Measurements from ENCODE around the gene CDRT4. TPM values are rescaled to one million over a fixed set of nuclear protein-coding genes. Genes with fewer than 3 reads are reported as not detected.
"Not testable (repeated sequence)": the region's sequence is repeated elsewhere in the genome, so short reads cannot be mapped to it uniquely, and the experiment has no call there.

The CDRT4 gene
- total RNA-seq, 2 donors from 2014 or later = 4.5 TPM

DNA sequence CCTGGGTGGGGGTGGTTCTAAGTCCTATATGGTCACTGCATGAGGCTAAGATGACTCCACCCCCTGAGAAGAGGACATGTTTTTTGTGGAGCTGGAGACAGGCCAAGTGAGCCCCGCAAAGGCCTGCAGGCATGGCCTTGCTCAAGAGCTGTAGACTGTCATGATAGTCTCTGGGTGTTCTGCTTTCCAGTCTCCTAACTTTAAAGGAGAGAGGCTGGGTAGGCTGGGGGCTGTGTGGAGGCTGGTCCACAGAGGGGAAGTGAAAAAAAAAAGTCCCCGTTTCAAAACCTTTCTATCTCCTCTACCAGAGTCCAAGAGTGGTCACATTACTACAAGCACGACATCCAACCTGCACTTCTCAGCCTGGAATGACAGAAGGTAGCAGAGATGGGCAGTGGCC, 27.1 kb downstream of the CDRT4 start:
- intact Hi-C loops (cut with DNase I) = no loop called here

DNA sequence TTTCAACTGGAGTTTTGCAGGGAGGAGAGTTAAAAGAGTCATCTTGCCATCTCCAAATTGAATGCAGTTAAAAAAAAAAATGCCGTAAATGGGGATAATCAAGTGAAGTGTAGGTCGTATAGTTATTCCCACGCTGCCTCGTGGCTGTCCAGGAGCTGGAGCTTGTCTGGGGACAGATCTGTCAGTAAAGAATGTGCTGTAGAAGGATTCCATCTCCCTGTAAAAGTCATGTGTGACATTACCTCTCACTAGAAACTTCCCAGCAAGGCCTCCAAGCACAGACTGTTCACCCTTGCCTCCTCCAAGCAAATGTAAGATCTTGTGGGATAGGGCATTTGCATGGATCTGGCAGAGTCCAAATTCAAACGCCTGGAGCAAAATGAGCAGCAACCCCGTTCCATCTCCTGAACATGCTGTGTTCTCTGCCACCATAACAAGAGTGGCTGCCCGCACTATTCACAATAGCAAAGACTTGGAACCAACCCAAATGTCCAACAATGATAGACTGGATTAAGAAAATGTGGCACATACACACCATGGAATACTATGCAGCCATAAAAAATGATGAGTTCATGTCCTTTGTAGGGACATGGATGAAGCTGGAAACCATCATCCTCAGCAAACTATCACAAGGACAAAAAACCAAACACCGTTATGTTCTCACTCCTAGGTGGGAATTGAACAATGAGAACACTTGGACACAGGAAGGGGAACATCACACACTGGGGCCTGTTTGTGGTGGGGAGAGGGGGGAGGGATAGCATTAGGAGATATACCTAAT, 28.0 kb downstream of the CDRT4 start:
- intact Hi-C loops (cut with DNase I) = not testable (repeated sequence)
- peak; percentile 3 for DNase-seq (ENCODE audit: low spot score)

More for the DNA sequence above, 27.1 kb downstream of the CDRT4 start:
- peak; percentile 73 for DNase-seq (ENCODE audit: low spot score)

DNA sequence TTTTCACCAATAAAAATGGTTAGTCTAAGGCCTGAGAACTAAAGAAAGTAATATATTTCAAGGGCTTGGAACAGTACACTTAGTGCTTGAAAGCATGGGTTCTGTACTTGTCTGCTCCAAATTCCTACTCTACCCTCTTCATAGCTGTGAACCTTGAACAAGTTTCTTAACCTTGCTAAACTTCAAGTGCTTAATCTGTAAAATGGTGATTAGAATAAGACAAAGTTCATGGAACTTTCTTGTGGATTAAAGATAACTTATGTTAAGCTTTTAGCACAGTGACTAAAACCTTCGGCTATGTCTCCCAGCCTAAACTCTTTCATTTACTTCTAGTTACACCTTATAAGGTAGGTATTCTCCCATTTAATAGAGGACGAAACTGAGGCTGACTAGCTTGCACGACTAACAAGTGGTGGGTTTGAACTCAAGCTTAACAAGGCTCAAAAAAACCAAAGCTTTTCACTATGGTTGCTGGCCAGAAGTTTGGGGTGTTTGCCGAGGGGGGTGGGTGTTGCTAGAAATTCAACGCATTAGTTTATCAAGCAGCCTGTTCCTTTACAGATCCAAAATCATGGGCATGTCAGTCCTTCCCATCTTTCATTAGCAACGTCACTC, 28.8 kb downstream of the CDRT4 start:
- DNase-seq (ENCODE audit: low spot score) = no peak
- intact Hi-C loops (cut with DNase I) = no loop called here

DNA sequence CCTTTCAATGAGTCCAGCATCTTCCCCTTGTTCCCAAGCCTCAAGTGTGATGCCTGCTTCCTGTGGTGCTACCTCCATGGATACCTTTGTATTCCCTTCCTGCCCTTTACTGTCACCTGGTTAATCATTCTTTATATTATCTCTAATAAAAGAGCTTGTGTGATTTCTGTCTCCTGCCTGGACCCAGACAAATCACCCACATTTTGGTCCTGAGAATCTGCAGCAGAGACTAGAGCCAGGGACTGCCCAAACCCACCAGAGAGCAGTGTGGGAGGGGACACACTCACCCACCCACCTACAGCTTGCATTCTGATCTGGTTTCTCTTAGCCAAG, 30.2 kb downstream of the CDRT4 start:
- intact Hi-C loops (cut with DNase I) = no loop called here

DNA sequence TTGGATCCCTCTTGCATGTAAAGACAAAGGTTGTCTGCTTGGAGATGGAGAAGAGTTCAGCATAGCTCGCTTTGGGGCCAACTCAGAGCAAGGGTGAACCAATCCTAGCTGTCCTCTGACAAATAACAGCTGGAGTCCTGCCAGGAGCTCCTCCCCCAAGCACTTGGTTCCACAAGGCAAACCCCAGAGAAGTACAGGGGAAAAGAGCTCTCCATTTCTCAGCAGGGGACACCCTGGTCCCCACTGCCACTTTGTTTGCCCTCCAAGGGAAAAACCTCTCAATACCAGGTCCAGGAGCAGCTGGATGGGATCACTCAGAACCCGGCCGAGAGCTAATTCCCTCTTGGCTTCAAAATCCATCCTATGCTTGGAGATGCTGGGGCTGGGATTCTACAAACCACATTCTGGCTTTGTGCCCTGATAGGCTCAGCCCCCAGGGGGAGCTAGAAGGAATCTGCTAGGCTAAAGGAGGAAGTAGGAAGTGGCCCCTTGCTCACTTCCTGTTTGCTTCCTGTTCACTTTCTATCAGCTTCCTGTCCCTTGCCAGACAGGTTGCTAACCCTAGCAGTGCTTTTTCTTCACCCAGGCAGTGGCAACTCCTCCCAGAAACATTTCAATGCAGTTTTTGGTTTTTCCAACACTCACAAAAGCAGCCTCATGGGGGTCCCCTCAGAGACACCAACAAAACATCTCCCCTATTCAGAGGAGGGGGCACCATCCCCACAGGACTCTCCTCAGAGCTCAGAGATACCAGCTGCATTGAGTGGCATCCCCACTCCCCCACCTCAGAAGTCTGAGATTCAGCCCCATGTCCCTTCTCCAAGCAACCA, 30.7 kb downstream of the CDRT4 start:
- intact Hi-C loops (cut with DNase I) = no loop called here
- DNase-seq (ENCODE audit: low spot score) = peak; percentile 84

More for the DNA sequence above, 30.2 kb downstream of the CDRT4 start:
- peak; percentile 9 for DNase-seq (ENCODE audit: low spot score)

DNA sequence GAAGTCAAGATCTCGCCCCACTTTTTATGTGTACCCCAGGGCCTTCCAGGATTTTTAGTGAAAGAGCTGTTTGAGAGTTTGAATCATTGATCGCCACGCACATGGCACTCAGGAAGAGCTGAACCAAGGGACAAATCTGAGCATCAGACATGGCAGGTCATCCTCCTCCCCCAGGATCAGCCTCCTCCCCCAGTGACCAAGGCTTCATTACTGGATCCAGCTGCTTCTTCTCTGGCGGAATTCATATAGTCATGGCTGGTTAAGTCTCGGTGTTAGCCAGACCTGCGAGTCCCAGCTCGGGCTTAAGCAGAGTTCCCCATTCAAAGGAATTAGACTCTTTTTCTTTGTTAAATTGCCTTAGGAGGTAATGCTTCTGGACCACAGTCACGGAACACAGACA, 32.5 kb downstream of the CDRT4 start:
- intact Hi-C loops (cut with DNase I) = no loop called here

DNA sequence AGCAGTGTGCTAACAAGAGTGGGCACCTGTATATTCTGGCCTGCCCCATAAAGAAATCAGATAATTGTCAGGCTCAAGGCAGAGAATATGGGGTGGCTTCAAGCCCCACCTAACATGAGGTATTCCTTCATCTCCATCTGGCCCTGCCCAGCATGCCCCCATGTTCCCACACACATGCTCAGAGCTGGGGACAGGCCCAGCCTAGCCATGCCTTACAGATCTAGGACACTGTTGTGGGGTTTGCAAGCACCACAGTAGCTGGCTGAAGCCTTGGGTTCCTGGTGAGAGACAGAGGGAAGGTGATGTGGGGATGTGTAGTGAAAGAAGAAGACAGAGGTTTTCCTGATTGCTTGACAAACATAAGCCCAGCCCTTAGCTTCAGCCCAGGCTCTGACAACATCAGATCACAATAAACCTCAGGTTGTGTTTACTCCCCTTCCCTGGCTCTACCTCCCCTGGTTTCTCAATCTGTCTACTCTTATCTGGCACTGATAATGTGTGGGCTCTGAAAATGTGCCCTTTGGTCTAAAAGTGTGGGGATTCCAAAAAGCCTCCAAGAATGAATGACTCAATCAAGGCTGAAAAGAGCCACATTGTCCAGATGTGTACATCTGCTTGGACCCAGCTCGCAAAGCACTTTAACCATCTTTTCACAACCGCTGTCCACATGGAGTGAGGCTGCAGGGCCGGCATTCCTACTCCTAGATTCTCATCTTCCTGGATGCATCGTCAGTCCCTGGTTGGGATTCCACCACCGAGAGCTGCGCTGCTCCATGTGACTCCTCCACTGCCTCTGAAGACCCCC, 34.4 kb downstream of the CDRT4 start:
- DNase-seq (ENCODE audit: low spot score) = peak; percentile 72
- intact Hi-C loops (cut with DNase I) = no loop called here

More for the DNA sequence above, 32.5 kb downstream of the CDRT4 start:
- peak; percentile 52 for DNase-seq (ENCODE audit: low spot score)

DNA sequence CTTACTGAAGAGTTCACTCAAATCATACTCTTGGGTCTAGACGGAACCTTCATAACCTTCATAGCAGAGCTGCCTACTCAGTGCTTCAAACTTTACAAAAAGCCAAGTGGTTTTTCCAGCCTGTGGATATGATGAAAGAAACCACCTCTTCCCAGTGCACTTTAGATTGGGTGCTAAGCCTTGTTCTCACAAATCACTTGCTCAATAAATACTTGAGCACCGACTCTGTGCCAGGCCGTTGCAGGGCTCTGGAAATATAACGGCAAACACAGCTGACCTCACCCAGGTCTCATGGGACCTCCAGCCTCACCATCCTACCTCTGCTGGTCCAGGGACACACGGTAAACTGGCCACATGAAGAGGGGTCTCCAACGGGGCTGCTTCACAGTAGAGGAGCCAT, 35.7 kb downstream of the CDRT4 start:
- peak; percentile 50 for DNase-seq (ENCODE audit: low spot score)
- intact Hi-C loops (cut with DNase I) = no loop called here

DNA sequence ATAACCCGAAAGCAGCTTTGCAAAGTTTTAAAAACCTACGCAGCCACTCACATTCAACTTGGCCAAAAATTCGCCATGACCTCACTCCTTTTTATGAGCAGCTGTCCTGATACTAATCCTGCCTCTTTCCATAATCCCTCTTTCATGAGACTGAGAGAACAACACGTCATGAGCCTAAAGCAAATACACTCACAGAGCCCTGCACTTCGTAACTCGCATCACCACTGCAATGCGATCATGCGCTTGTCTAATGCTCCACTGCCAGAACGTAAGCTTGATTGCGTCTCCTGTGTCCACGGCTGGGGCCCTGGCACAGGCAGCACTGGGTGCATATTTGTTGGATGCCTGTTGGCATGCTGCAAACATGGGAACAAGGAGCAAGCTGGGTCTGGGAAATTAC, 36.2 kb downstream of the CDRT4 start:
- peak; percentile 74 for DNase-seq (ENCODE audit: low spot score)
- intact Hi-C loops (cut with DNase I) = no loop called here

DNA sequence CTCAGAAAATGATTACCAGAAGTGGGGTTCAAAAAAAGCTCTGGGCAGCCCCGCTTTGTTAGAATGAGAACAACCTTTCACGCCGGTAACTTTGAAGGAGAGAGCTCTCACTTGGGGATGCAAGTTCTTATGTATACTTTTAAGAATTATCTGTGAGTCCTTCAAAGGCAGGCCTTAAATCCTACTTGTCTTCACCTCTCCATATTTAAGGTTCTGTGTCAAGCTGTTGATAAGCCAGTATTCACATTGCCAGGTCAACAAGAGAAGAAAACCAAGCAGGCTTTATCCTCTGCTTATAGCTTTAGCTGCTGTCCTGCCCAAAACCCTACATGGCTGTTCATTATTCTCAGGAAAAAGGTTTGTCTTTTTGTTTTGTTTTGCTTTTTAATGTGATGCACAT, 42.9 kb downstream of the CDRT4 start:
- intact Hi-C loops (cut with DNase I) = no loop called here
- no peak for DNase-seq (ENCODE audit: low spot score)

DNA sequence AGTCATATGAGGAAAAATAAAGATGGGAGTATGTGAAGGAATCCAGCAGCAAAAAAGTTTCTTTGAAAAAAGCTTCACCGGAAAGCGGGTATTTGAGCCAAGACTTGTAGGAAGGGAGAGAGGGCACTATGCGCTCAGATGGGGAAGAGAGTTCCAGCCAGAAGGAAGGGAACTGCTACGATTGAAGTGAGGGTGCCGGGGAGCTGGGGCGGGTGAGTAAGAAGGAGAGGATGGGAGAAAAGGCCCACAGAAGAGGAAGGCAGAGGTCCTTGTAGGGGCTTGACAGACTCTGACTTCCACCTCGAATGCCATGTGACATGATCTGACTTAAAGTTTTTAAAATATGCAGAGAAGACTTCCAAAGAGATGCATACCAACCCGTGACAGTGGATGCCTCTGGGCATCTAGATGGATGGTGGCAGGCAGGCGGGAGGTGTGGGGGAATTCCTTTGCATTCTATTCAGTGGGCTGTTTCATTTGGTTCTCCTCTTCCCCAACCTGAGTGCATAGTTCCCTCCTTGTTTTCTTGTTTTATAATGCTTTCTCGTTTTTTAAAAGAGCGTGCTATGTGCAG, 44.9 kb downstream of the CDRT4 start:
- intact Hi-C loops (cut with DNase I) = no loop called here
- no peak for DNase-seq (ENCODE audit: low spot score)

DNA sequence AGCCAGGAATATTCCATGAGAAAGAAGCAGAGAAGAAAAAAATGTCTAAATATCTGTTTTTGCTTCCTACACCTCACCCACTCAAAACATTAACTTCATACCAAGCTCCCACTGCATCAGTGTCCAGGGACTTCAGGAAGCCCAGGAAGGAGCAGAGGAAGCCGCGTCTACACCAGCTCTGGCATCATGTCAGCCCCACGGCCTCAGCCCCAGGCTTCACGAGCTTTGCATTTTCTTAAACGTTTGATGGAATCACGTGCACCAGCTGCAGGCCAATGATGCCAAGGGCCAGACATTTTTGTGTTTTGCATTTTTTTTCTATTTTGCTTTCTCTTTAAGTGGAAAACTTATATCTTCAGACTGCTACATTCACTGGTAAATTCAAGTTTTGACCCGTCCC, 48.6 kb downstream of the CDRT4 start:
- intact Hi-C loops (cut with DNase I) = loop anchor here in 1 of 2 donors (10.0 kb wide), 1 partner anchor 86 kb away; no protein-coding TSS in a partner anchor
- no peak for DNase-seq (ENCODE audit: low spot score)

DNA sequence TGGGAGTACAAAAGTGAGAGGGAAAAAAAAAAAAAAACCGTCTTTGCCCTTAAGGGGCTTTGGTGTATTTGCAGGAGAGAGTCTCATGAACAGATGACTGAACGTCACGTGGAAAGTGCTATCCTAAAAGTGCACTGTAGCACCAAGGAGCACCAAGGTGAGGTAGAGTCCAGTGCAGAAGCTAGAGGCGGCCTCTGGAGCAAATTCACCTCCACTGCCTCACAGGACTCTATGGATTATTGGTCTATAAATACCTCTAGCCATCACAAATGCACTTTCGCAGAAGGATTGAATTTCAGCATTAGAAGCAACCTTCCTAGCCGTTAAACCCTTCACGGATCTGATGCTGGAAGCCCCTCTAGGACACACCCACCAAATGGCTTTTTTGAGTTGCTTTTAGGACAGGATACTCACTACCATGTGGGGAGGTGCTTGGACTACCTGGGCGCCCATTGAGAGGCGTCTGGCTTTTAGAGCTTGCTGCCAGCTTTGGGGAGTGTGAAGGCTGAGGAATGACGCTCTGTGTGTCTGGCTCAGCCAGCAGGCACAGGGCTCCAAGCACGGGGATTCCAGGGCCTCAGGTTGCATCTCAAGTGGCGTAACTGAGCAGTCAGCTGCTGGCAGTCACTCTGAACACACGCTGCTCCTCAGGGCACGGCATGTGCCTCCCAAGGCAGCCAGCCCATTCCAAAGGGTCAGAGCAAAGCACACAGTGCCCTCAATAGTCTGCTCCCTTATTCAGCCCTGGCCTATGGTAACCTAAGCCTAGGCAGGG, 52.7 kb downstream of the CDRT4 start:
- DNase-seq (ENCODE audit: low spot score) = no peak
- intact Hi-C loops (cut with DNase I) = loop anchor here in 1 of 2 donors (10.0 kb wide), 1 partner anchor 90 kb away; no protein-coding TSS in a partner anchor

DNA sequence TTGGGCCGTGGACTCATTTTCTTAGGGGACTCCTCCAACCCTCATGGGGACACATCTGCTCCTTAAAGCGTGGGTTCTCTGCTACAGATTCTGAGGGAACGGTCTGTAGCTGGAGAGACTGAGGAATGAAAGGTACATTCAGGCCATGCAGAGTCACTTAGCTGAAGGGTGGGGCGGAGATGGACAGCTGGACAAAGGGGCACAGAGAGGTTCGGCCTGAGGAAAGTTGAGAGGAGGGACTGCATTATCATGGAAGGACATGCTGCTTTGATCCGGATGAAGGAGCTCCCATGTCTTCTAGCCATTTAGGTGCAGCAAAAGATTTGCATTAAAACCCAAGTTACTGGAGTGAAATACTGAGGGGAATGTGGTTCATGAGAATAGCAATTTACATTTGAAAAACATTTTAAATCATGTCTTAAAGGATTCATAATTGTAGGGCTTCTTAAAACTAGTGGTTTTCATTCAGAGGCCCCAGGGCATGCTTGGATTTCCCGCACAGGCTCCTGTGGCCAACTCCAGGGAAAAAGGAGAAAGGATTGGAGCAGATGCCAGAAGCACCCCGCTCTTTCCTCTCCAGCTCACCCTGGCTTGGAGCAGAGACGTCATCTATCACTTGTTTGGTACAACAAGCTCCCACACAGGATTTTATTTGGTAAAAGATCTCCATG, 54.2 kb downstream of the CDRT4 start:
- intact Hi-C loops (cut with DNase I) = loop anchor here in 1 of 2 donors (10.0 kb wide), 1 partner anchor 92 kb away; no protein-coding TSS in a partner anchor
- DNase-seq (ENCODE audit: low spot score) = no peak

DNA sequence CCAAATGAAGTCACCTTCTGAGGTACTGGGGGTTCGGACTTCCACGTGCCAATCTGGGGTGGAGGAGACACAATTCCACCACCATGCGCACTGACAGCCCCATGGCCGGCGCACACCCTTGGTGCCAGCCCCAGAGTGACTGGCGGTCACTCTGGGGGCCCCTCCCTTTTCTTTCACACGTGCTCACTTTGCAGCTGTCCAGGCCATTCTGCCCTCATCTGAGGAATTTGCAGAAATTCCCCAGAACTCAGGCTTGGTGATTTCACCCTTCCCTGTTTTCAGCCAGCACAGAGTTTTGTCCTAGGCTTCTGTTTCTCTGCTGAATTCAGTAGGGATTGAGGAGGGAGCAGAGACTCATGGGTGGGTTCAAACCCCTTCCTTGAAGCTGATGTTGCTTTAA, 54.8 kb downstream of the CDRT4 start:
- DNase-seq (ENCODE audit: low spot score) = no peak
- intact Hi-C loops (cut with DNase I) = loop anchor here in 1 of 2 donors (10.0 kb wide), 1 partner anchor 92 kb away; no protein-coding TSS in a partner anchor

DNA sequence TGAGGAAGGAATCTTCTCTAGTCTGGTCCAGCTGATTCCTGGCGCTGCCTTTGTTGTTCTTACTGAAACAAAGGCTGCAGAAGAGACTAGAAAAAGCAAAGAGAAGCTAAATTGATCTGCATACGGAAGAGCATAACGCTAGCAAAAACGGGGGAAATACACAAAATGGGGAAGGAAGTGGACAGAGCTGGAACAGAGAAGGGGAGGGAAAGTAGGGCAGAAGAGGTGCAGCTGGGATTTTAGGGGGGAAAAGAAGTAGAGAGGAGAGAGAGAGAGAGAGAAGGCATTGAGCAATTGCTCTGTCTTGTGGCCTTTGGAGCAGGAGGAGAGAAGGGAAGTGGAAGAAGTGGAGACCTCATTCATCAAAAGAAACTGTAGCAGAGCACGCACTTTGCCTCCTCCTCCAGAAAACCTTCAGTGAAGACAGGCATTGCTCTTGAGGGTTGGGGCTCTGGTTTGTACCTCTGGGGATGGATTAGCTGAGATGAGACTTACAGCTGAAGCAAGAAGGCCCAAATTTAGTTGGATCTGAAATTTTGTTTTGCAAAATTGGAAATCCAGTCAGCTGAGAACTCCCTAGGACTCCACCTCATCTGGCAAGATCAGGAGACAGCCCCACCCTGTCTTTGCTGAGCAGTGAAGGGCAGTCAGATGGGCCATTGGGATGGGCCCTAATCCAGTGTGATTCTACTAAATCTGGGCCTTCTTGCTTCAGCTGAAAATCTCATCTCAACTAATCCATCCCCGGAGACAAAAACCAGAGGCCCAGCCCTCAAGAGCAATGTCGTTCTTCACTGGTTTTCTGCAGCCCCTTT, 55.8 kb downstream of the CDRT4 start:
- DNase-seq (ENCODE audit: low spot score) = no peak
- intact Hi-C loops (cut with DNase I) = loop anchor here in 1 of 2 donors (10.0 kb wide), 1 partner anchor 93 kb away; no protein-coding TSS in a partner anchor
